Measurements from ENCODE around the gene DLG2. TPM values are rescaled to one million over a fixed set of nuclear protein-coding genes. Genes with fewer than 3 reads are reported as not detected.

DLG2 gene
- total and polyA plus RNA-seq, 2 of the 4 experiments (the other 2 are of a cell fraction), result 0.31 to 0.36 TPM

DNA sequence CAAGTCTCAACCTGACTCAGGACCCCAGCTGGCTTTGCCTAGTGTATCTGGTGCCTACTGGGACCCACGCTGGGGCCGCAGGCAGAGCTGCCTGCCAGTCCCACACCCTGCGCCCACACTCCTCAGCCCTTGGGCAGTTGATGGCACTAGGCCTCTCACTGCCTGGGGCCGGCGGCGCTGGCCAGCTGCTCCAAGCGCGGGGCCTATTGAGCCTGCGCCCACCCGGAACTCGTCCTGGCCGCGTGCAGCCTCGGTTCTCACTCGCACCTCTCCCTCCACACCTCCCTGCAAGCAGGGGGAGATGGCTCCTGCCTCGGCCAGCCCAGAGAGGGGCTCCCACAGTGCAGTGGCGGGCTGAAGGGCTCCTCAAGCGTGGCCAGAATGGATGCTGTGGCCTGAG, 1432.4 kb downstream of the DLG2 start:
- H4K5ac ChIP-seq (ENCODE audit: low read depth, low read length), result no peak overlapping the region
- no peak for TF ChIP-seq CEBPB (IDR thresholded peaks at IDR 0.05; ENCODE audit: low read depth, low read length)
- TF ChIP-seq, protein P1, sequence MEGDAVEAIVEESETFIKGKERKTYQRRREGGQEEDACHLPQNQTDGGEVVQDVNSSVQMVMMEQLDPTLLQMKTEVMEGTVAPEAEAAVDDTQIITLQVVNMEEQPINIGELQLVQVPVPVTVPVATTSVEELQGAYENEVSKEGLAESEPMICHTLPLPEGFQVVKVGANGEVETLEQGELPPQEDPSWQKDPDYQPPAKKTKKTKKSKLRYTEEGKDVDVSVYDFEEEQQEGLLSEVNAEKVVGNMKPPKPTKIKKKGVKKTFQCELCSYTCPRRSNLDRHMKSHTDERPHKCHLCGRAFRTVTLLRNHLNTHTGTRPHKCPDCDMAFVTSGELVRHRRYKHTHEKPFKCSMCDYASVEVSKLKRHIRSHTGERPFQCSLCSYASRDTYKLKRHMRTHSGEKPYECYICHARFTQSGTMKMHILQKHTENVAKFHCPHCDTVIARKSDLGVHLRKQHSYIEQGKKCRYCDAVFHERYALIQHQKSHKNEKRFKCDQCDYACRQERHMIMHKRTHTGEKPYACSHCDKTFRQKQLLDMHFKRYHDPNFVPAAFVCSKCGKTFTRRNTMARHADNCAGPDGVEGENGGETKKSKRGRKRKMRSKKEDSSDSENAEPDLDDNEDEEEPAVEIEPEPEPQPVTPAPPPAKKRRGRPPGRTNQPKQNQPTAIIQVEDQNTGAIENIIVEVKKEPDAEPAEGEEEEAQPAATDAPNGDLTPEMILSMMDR (conservative IDR thresholded peaks at IDR 0.05; ENCODE audit: low read depth, low read length), result no peak
- no peak for TF ChIP-seq CHD1 (IDR thresholded peaks at IDR 0.05; ENCODE audit: low read depth, low read length)
- no peak for TF ChIP-seq RFX5 (IDR thresholded peaks at IDR 0.05; ENCODE audit: low read depth, low read length)
- TF ChIP-seq RCOR1 (IDR thresholded peaks at IDR 0.05; ENCODE audit: insufficient replicate concordance, low read length), result no peak
- H4K8ac ChIP-seq (ENCODE audit: low read depth in 2 of 2, low read length in 2 of 2), result no peak overlapping the region
- 0 out of 2 replicates have a peak, but pooled peaks cover 2% of the 10 kb centered on the region for H3K9me3 ChIP-seq (ENCODE audit: control insufficient read depth, insufficient read depth, low read length)
- no peak overlapping the region for H2BK120ac ChIP-seq (ENCODE audit: low read depth, low read length)
- no peak overlapping the region for H2BK20ac ChIP-seq (ENCODE audit: low read depth, low read length)
- no peak overlapping the region for H2BK15ac ChIP-seq (ENCODE audit: low read depth, low read length)
- no peak overlapping the region for H3K4me3 ChIP-seq (ENCODE audit: insufficient read depth, low read depth, low read length)
- no peak overlapping the region for H3K4ac ChIP-seq (ENCODE audit: low read depth, low read length)
- in situ Hi-C loops (cut with MboI; ENCODE audit: low sequenced_read_pairs) (no loop called here), dilution Hi-C loops (cut with HindIII; ENCODE audit: low sequenced_read_pairs, unreplicated experiment) (no loop called here), intact Hi-C loops (cut with micrococcal nuclease) (no loop called here)
- H2AFZ ChIP-seq (replicated peaks; ENCODE audit: low read length, poor library complexity), result no peak overlapping the region
- WGBS, 2 experiments (ENCODE audit: extremely low coverage in 2 of 2, insufficient read length in 1 of 2), result 43% methylated on average over 2 of the region's 18 CpGs; no CpG with 5 or more reads in 1 of the 2 experiments
- no peaks in the 10 kb centered on the region for H3K79me1 ChIP-seq (ENCODE audit: low read depth in 1 of 2, low read length in 2 of 2)
- H3K56ac ChIP-seq (ENCODE audit: extremely low read depth, insufficient read depth, low read length), result no peak overlapping the region
- H3K9ac ChIP-seq (ENCODE audit: low read depth, low read length), result no peak overlapping the region
- CTCF ChIA-PET, result no interaction called here
- H3K9me1 ChIP-seq (ENCODE audit: insufficient read depth, low read length), result no peaks in the 10 kb centered on the region
- H3K4me2 ChIP-seq (ENCODE audit: low read depth, low read length), result no peak overlapping the region
- no peaks in the 10 kb centered on the region for H3K4me1 ChIP-seq (ENCODE audit: control insufficient read depth, insufficient read depth, low read length)
- no peak overlapping the region for H3K18ac ChIP-seq (ENCODE audit: low read depth, low read length)
- no peak for ATAC-seq (ENCODE audit: low read depth)
- no peak overlapping the region for H2BK5ac ChIP-seq (ENCODE audit: low read depth, low read length, poor library complexity, severe bottlenecking)
- BruUV-seq (replicated peaks), result no TSS peak
- no peaks in the 10 kb centered on the region for H4K20me1 ChIP-seq (ENCODE audit: insufficient read depth, low read length)
- H3K36me3 ChIP-seq (ENCODE audit: control insufficient read depth, insufficient read depth, low read length), result no peaks in the 10 kb centered on the region
- H3K27ac ChIP-seq (ENCODE audit: insufficient read depth, low read length), result no peak overlapping the region
- POLR2A ChIA-PET (ENCODE audit: unreplicated experiment), result no interaction called here
- DNase-seq, result no peak
- H2AK5ac ChIP-seq (ENCODE audit: low read depth, low read length), result no peak overlapping the region
- no peak overlapping the region for H4K91ac ChIP-seq (ENCODE audit: insufficient read depth, low read depth, low read length)
- no peak overlapping the region for H2AK9ac ChIP-seq (replicated peaks; ENCODE audit: low read depth, low read length, poor library complexity)
- no peaks in the 10 kb centered on the region for H3K27me3 ChIP-seq (ENCODE audit: control insufficient read depth, insufficient read depth, low read length)
- no peak overlapping the region for H3K23ac ChIP-seq (ENCODE audit: low read depth, low read length)
- no peak overlapping the region for H3K14ac ChIP-seq (replicated peaks; ENCODE audit: low read depth, low read length)

Measured in IMR-90 (cell line).